ENCODE results near the gene TUBGCP4. TPM values are rescaled to one million over a fixed set of nuclear protein-coding genes. Genes with fewer than 3 reads are reported as not detected.
"Not testable (repeated sequence)": the region's sequence is repeated elsewhere in the genome, so short reads cannot be mapped to it uniquely, and the experiment has no call there.

The TUBGCP4 gene
- total RNA-seq, 4 donors from 2014 or later, result 12.3 to 19.4 (median 15.3) TPM

DNA sequence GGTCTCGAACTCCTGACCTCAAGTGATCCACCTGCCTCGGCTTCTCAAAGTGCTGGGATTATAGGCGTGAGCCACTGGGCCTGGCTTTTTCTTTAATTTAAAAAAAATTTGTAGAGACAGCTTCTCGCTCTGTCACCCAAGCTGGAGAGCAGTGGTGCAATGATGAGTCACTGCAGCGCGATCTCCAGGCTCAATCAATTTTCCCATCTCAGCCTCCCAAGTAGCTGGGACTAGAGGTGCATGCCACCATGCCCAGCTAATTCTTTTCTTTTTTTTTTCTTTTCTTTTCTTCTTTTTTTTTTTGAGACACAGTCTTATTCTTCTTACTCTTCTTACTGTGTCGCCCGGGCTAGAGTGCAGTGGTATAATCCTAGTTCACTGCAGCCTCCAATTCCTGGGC lies 19.8 kb downstream of the TUBGCP4 start:
- intact Hi-C loops (cut with DNase I; ENCODE audit: low total_unique reads), result no loop called here
- DNase-seq (ENCODE audit: low spot score in 2 of 2), result no peak
- 94 to 95% methylated on average over 8 of the region's 8 CpGs for WGBS, 2 donors
- no peak overlapping the region for H3K4me3 ChIP-seq (ENCODE audit: low read depth, poor library complexity, severe bottlenecking)
- TF ChIP-seq, protein P1, sequence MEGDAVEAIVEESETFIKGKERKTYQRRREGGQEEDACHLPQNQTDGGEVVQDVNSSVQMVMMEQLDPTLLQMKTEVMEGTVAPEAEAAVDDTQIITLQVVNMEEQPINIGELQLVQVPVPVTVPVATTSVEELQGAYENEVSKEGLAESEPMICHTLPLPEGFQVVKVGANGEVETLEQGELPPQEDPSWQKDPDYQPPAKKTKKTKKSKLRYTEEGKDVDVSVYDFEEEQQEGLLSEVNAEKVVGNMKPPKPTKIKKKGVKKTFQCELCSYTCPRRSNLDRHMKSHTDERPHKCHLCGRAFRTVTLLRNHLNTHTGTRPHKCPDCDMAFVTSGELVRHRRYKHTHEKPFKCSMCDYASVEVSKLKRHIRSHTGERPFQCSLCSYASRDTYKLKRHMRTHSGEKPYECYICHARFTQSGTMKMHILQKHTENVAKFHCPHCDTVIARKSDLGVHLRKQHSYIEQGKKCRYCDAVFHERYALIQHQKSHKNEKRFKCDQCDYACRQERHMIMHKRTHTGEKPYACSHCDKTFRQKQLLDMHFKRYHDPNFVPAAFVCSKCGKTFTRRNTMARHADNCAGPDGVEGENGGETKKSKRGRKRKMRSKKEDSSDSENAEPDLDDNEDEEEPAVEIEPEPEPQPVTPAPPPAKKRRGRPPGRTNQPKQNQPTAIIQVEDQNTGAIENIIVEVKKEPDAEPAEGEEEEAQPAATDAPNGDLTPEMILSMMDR (IDR thresholded peaks at IDR 0.05), result no peak
- no peak for TF ChIP-seq POLR2A (IDR thresholded peaks at IDR 0.05)

DNA sequence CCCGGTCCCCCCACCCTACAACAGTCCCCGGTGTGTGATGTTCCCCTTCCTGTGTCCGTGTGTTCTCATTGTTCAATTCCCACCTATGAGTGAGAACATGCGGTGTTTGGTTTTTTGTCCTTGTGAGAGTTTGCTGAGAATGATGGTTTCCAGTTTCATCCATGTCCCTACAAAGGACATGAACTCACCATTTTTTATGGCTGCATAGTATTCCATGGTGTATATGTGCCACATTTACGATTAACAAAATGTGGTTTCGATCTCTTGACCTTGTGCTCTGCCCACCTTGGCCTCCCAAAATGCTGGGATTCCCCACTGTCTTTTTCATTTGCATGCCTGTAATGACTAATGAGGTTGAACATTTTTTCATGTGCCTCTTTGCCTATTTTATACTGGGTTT lies 22.7 kb downstream of the TUBGCP4 start:
- H3K4me3 ChIP-seq (ENCODE audit: low read depth, poor library complexity, severe bottlenecking); intact Hi-C loops (cut with DNase I; ENCODE audit: low total_unique reads); DNase-seq (ENCODE audit: low spot score in 2 of 2): not testable (repeated sequence)
- WGBS, 2 donors, result 96 to 98% methylated on average over 6 of the region's 6 CpGs

DNA sequence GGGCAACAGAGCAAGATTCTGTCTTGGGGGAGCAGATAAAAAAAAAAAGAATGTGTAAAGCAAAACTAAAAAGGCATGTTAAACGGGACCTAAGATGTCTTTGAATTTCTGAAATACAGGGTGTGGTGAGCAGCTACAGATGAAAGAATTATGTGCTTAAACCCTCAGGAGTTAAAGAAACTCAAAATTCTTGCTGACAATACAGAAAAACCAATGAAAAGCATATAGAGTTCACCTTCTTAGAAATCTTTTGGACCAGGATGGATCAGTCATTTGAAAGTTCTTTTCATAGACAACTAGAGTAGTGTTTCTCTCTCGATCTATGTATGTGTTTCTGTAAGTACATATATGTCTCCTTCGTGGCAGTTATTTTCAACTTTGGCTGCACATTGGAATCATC lies 31.4 kb downstream of the TUBGCP4 start:
- no peak for DNase-seq (ENCODE audit: low spot score in 2 of 2)
- no peak for TF ChIP-seq POLR2A (IDR thresholded peaks at IDR 0.05)
- TF ChIP-seq, protein P1 (IDR thresholded peaks at IDR 0.05), result no peak
- WGBS, 2 donors, result 64 to 78% methylated on average over 3 of the region's 3 CpGs
- H3K4me3 ChIP-seq (ENCODE audit: low read depth, poor library complexity, severe bottlenecking), result no peak overlapping the region
- intact Hi-C loops (cut with DNase I; ENCODE audit: low total_unique reads), result no loop called here

DNA sequence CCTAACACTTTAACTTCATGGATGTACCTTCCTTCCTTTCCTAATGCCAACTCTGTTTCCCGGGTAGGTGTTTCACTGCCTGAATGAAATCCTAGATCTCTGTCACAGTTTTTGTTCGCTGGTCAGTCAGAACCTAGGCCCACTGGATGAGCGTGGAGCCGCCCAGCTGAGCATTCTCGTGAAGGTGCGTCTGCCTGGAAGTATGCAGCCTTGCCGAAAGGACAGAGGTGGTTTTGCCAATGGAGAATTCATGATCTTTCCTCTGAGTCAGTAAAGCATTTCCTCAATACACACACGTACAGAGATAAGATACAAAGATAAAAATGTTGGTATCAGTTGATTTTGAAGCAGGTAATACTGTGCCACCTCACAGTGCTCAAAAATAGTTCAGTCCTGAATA lies 32.7 kb downstream of the TUBGCP4 start:
- intact Hi-C loops (cut with DNase I; ENCODE audit: low total_unique reads), result no loop called here
- TF ChIP-seq, protein P1 (IDR thresholded peaks at IDR 0.05), result no peak
- TF ChIP-seq POLR2A (IDR thresholded peaks at IDR 0.05), result no peak
- WGBS, 2 donors, result 87 to 88% methylated on average over 8 of the region's 8 CpGs
- no peak overlapping the region for H3K4me3 ChIP-seq (ENCODE audit: low read depth, poor library complexity, severe bottlenecking)
- no peak for DNase-seq (ENCODE audit: low spot score in 2 of 2)

DNA sequence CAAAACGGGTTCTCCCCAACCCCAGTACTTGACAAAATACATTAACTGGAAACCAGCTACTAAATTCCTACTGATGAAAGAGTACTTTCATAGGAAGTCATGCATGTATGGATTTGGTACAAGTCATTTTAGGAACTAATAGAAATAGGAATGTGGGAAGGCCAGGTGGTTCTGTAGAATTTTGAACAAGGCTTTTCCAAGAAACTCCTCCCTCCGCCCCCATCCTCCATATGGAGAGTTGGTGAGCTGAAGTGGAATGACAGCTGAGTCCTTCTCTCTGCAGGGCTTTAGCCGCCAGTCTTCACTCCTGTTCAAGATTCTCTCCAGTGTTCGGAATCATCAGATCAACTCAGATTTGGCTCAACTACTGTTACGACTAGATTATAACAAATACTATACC lies 33.2 kb downstream of the TUBGCP4 start:
- no peak for DNase-seq (ENCODE audit: low spot score in 2 of 2)
- intact Hi-C loops (cut with DNase I; ENCODE audit: low total_unique reads), result no loop called here
- 81 to 85% methylated on average over 5 of the region's 5 CpGs for WGBS, 2 donors
- H3K4me3 ChIP-seq (ENCODE audit: low read depth, poor library complexity, severe bottlenecking), result no peak overlapping the region
- TF ChIP-seq, protein P1 (IDR thresholded peaks at IDR 0.05), result no peak
- no peak for TF ChIP-seq POLR2A (IDR thresholded peaks at IDR 0.05)

DNA sequence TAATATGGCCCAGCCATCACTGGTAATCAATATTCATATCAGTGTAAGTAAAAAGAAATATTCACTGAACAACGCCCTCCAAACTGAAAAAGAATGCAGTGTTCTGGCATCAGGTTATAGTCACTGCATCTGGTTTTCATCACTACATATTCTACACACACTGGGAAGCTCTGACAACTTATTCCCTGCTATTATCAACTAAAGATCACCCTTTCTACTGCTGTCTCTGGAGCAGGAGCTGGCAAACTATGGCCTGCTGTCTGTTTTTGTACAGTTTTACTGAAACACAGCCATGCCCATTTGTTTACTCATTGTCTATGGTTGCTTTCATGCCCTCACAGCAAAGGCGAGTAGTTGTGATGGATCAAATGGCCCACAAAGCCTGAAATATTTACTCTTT lies 35.3 kb downstream of the TUBGCP4 start:
- no peak for DNase-seq (ENCODE audit: low spot score in 2 of 2)
- WGBS, 2 donors, result 50 to 71% methylated on average over 2 of the region's 2 CpGs

More for the DNA sequence above, 35.3 kb downstream of the TUBGCP4 start:
- intact Hi-C loops (cut with DNase I; ENCODE audit: low total_unique reads), result no loop called here
- no peak for TF ChIP-seq POLR2A (IDR thresholded peaks at IDR 0.05)
- TF ChIP-seq, protein P1 (IDR thresholded peaks at IDR 0.05), result no peak
- H3K4me3 ChIP-seq (ENCODE audit: low read depth, poor library complexity, severe bottlenecking), result no peak overlapping the region

Data from lower leg skin (tissue), 4 donors.